Measurements from ENCODE around the gene YKT6. TPM values are rescaled to one million over a fixed set of nuclear protein-coding genes. Genes with fewer than 3 reads are reported as not detected.
"Not testable (repeated sequence)": the region's sequence is repeated elsewhere in the genome, so short reads cannot be mapped to it uniquely, and the experiment has no call there.

The YKT6 gene
- polyA plus RNA-seq, 3 donors = 75.6 to 80.0 (median 77.7) TPM

GRCh38 chr7:44162785-44163395, 37.9 kb upstream of the YKT6 start:
- no peak for DNase-seq

- no peak for DNase-seq
Measured at GRCh38 chr7:44163591-44163990, 37.2 kb upstream of the YKT6 start.

- no peak for DNase-seq
Measured at GRCh38 chr7:44167920-44168319, 32.9 kb upstream of the YKT6 start.

- DNase-seq = not testable (repeated sequence)
Measured at GRCh38 chr7:44171901-44172300, 28.9 kb upstream of the YKT6 start.

- DNase-seq = no peak
Measured at GRCh38 chr7:44172352-44172751, 28.4 kb upstream of the YKT6 start.

- DNase-seq = no peak
Measured at GRCh38 chr7:44172803-44173424, 27.9 kb upstream of the YKT6 start.

- DNase-seq = no peak
Measured at GRCh38 chr7:44173911-44174693, 26.7 kb upstream of the YKT6 start.

- not testable (repeated sequence) for DNase-seq
Measured at GRCh38 chr7:44174694-44174948, 26.2 kb upstream of the YKT6 start.

- no peak for DNase-seq
Measured at GRCh38 chr7:44175730-44176129, 25.0 kb upstream of the YKT6 start.

GRCh38 chr7:44176486-44176885, 24.3 kb upstream of the YKT6 start:
- DNase-seq = no peak

GRCh38 chr7:44177570-44178131, 23.1 kb upstream of the YKT6 start:
- no peak for DNase-seq

GRCh38 chr7:44180631-44181030, 20.1 kb upstream of the YKT6 start:
- no peak for DNase-seq

- DNase-seq = no peak
Measured at GRCh38 chr7:44182827-44183226, 18.0 kb upstream of the YKT6 start.

- DNase-seq = no peak
Measured at GRCh38 chr7:44183386-44183785, 17.4 kb upstream of the YKT6 start.

GRCh38 chr7:44184206-44184872, 16.4 kb upstream of the YKT6 start:
- no peak for DNase-seq

- DNase-seq = no peak
Measured at GRCh38 chr7:44184873-44185446, 15.8 kb upstream of the YKT6 start.

GRCh38 chr7:44185729-44186128, 15.0 kb upstream of the YKT6 start:
- no peak for DNase-seq

- no peak for DNase-seq
Measured at GRCh38 chr7:44186736-44187135, 14.0 kb upstream of the YKT6 start.

GRCh38 chr7:44187636-44188416, 13.0 kb upstream of the YKT6 start:
- DNase-seq = no peak

- DNase-seq = no peak
Measured at GRCh38 chr7:44188480-44189225, 12.1 kb upstream of the YKT6 start.
